CD14-positive monocyte (primary cell): ENCODE results near the gene WHRN. TPM values are rescaled to one million over a fixed set of nuclear protein-coding genes. Genes with fewer than 3 reads are reported as not detected.

Experiments
- DNase-seq, 3 donors: peaks; one replicate each; pipeline ENCODE4 v3.0.0-alpha.2; 2011 to 2022
- H2AFZ ChIP-seq: 2 replicates; pipeline ENCODE4 v1.6.0; 2012; ENCODE audit warnings: mild to moderate bottlenecking, low read depth, low read length, inconsistent platforms; ENCODE audit not compliant: insufficient read depth, poor library complexity, severe bottlenecking
- H3K27ac ChIP-seq, 2 donors: 1 replicate in 1 of 2; 2 replicates in 1 of 2; pipeline ENCODE4 v1.5.1; 2012 to 2013; ENCODE audit warnings: low read length in 2 of 2, control low read depth in 1 of 2, inconsistent platforms in 1 of 2, low read depth in 1 of 2, mild to moderate bottlenecking in 1 of 2
- H3K27me3 ChIP-seq, 2 donors: one replicate each; pipeline versions ENCODE4 v1.6.0 to v1.6.1; 2011 to 2013; ENCODE audit warnings: low read length in 2 of 2; ENCODE audit not compliant: control insufficient read depth in 2 of 2, insufficient read depth in 2 of 2
- H3K36me3 ChIP-seq, 2 donors: replicated peaks in 1 of 2; 1 replicate in 1 of 2; 2 replicates in 1 of 2; pipeline versions ENCODE4 v1.5.1 to v1.6.1; 2012 to 2013; ENCODE audit warnings: low read length in 2 of 2, control low read depth in 1 of 2, inconsistent platforms in 1 of 2, mild to moderate bottlenecking in 1 of 2; ENCODE audit not compliant: insufficient read depth in 2 of 2, control insufficient read depth in 1 of 2
- H3K4me1 ChIP-seq, 2 donors: 1 replicate in 1 of 2; 2 replicates in 1 of 2; pipeline versions ENCODE4 v1.5.1 to v1.6.1; 2012 to 2013; ENCODE audit warnings: low read length in 2 of 2, control low read depth in 1 of 2, inconsistent platforms in 1 of 2, mild to moderate bottlenecking in 1 of 2, moderate library complexity in 1 of 2; ENCODE audit not compliant: insufficient read depth in 2 of 2, control insufficient read depth in 1 of 2
- H3K4me2 ChIP-seq: replicated peaks from 2 replicates; pipeline ENCODE3; 2012; ENCODE audit warnings: low read length, moderate library complexity, mild to moderate bottlenecking; ENCODE audit not compliant: poor library complexity, severe bottlenecking; ENCODE audit errors: extremely low read depth
- H3K4me3 ChIP-seq, 3 experiments: fragments of 200-600 bp in 1 of 3; sonication (generic) in 1 of 3; replicated peaks in 1 of 3; 1 replicate in 2 of 3; 2 replicates in 1 of 3; pipeline ENCODE4 v1.5.1; 2011 to 2013; ENCODE audit warnings: low read length in 3 of 3, mild to moderate bottlenecking in 3 of 3, control low read depth in 2 of 3, low read depth in 2 of 3, inconsistent platforms in 1 of 3, moderate library complexity in 1 of 3
- H3K79me2 ChIP-seq: 2 replicates; pipeline ENCODE4 v1.6.0; 2012; ENCODE audit warnings: mild to moderate bottlenecking, control low read depth, inconsistent platforms, low read length, moderate library complexity; ENCODE audit not compliant: insufficient read depth
- H3K9ac ChIP-seq: 2 replicates; pipeline ENCODE4 v1.6.0; 2017; ENCODE audit warnings: low read length, mild to moderate bottlenecking; ENCODE audit not compliant: insufficient read depth, poor library complexity, severe bottlenecking
- H3K9me3 ChIP-seq, 2 donors: replicated peaks in 1 of 2; 1 replicate in 1 of 2; 2 replicates in 1 of 2; pipeline versions ENCODE4 v1.5.1 to v1.6.1; 2012 to 2013; ENCODE audit warnings: low read length in 2 of 2, control low read depth in 1 of 2; ENCODE audit not compliant: control insufficient read depth in 1 of 2, insufficient read depth in 1 of 2
- H4K20me1 ChIP-seq: 2 replicates; pipeline ENCODE4 v1.6.0; 2012; ENCODE audit warnings: mild to moderate bottlenecking, low read length, control low read depth, moderate library complexity; ENCODE audit not compliant: insufficient read depth
- H3K27ac Mint-ChIP-seq, 7 donors: one replicate each; pipeline ENCODE4 v1.8.0; 2020; ENCODE audit warnings: mild to moderate bottlenecking in 7 of 7, mixed read lengths in 7 of 7, moderate library complexity in 6 of 7, inconsistent platforms in 2 of 7
- H3K27me3 Mint-ChIP-seq, 3 donors: one replicate each; pipeline ENCODE4 v1.8.0; 2021 to 2022; ENCODE audit warnings: low read depth in 3 of 3, mild to moderate bottlenecking in 3 of 3, mixed read lengths in 3 of 3, moderate library complexity in 3 of 3, inconsistent platforms in 1 of 3
- H3K36me3 Mint-ChIP-seq, 2 donors: one replicate each; pipeline ENCODE4 v1.8.0; 2020; ENCODE audit warnings: mixed read lengths in 2 of 2, inconsistent platforms in 1 of 2, mild to moderate bottlenecking in 1 of 2
- H3K4me1 Mint-ChIP-seq: one replicate; pipeline ENCODE4 v1.8.0; 2020; ENCODE audit warnings: mild to moderate bottlenecking, mixed read lengths
- H3K4me3 Mint-ChIP-seq, 2 donors: one replicate each; pipeline ENCODE4 v1.8.0; 2020; ENCODE audit warnings: mild to moderate bottlenecking in 2 of 2, mixed read lengths in 2 of 2, moderate library complexity in 1 of 2
- H3K9me3 Mint-ChIP-seq, 7 donors: one replicate each; pipeline ENCODE4 v1.8.0; 2020 to 2022; ENCODE audit warnings: mixed read lengths in 7 of 7, mild to moderate bottlenecking in 6 of 7, moderate library complexity in 6 of 7, inconsistent platforms in 2 of 7
- WGBS: methylation state at CpG from one replicate; pipeline ENCODE4 v1.1.5; 2013; ENCODE audit warnings: missing lambda C conversion rate; ENCODE audit not compliant: insufficient coverage; 5-methylcytosine and 5-hydroxymethylcytosine counted together
- intact Hi-C, 2 donors: fragments of 100-400 bp; cut with micrococcal nuclease; formaldehyde crosslinking; loops; one replicate each; pipeline versions ENCODE4 v1.15.0 to v1.15.1; 2023
- polyA plus RNA-seq, 3 donors: library from polyadenylated mRNA; depleted of rRNA in 1 of 3; unstranded in 2 of 3; stranded (reverse) in 1 of 3; fragments of 300-500 nt in 2 of 3; fragments of >200 nt in 1 of 3; fragmentation: Illumina TruSeq in 2 of 3; gene quantifications; 1 replicate in 2 of 3; 2 replicates in 1 of 3; pipeline ENCODE4 v1.2.3, GENCODE V29; 2012 to 2021
- TF ChIP-seq, protein P1 (sequence below): fragments of 200-600 bp; IDR thresholded peaks from one replicate; pipeline ENCODE4 v1.8.0; 2022; ENCODE audit warnings: antibody characterized with exemption, mild to moderate bottlenecking

Gene WHRN
- polyA plus RNA-seq, 3 donors, result 0.13 to 0.59 (median 0.30) TPM

DNA sequence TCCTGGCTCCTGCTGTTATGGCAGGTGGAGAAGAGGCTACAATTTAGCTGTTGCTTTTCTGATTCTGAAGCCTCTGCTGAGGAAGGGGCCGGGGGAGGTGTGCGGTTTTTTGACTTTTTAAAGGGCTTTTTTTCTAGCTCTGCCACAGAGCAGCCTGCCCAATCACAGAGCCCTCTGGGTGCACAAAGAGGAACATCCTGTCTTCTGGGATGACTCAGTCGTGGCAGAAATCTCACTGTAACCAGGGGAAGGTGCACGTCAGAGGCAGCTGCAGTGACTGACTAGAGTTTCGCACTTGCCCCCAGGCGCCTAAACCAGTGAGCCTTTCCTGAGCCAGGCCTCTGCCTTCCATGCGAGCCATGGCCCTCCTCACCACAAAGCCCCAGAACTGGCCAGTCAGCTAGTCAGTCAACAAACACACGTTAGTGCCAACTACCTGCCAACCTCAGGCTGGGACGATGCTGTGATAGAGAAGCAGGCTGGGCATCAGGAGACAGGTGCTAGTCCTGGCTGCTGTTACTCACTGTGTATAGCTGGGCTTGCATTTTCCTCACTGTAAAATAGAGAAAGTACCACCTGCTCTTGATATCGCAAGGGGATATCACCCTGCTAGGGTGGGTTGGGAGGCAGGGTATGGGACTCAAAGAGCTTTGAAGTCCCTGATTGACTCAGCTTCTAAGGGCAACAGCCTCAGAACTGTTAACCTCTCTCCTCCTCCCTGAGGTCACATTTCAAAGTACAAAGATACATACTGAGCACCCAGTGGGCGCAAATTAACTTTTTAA lies 119.7 kb downstream of the WHRN start:
- Mint-ChIP-seq H3K4me1 (peaks cover 74% of the 10 kb centered on the region), H3K9me3 (peaks cover 0 to 3% (median 0%) of the 10 kb centered on the region in 7 donors), H3K36me3 (peaks cover 41 to 71% of the 10 kb centered on the region in 2 donors), H3K27me3 (no peaks in the 10 kb centered on the region), H3K4me3 (peak overlapping the region; percentile 97 to 98), H3K27ac (peak overlapping the region; percentile 96 to 100 (median 99))
- Histone ChIP-seq H3K4me2 (peak overlapping the region; percentile 81), H3K36me3 (peaks cover 12 to 22% of the 10 kb centered on the region in 2 donors), H3K27me3 (no peaks in the 10 kb centered on the region), H3K4me3 (peak overlapping the region; percentile 68 to 89 (median 88)), H4K20me1 (peaks cover 50% of the 10 kb centered on the region), H3K9ac (peak overlapping the region; percentile 87), H3K9me3 (no peaks in the 10 kb centered on the region), H3K79me2 (peaks cover 99% of the 10 kb centered on the region), H2AFZ (no peak overlapping the region), H3K27ac (peak overlapping the region; percentile 98 to 100), H3K4me1 (peaks cover 79 to 86% of the 10 kb centered on the region in 2 donors)
- intact Hi-C loops, result loop anchor here (2.0 to 5.0 kb wide), 3 partner anchors 13 to 38 kb away; no protein-coding TSS in a partner anchor
- TF ChIP-seq, protein P1, sequence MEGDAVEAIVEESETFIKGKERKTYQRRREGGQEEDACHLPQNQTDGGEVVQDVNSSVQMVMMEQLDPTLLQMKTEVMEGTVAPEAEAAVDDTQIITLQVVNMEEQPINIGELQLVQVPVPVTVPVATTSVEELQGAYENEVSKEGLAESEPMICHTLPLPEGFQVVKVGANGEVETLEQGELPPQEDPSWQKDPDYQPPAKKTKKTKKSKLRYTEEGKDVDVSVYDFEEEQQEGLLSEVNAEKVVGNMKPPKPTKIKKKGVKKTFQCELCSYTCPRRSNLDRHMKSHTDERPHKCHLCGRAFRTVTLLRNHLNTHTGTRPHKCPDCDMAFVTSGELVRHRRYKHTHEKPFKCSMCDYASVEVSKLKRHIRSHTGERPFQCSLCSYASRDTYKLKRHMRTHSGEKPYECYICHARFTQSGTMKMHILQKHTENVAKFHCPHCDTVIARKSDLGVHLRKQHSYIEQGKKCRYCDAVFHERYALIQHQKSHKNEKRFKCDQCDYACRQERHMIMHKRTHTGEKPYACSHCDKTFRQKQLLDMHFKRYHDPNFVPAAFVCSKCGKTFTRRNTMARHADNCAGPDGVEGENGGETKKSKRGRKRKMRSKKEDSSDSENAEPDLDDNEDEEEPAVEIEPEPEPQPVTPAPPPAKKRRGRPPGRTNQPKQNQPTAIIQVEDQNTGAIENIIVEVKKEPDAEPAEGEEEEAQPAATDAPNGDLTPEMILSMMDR, result no peak
- 2% methylated on average over 7 of the region's 11 CpGs for WGBS
- DNase-seq, result peak; percentile 92 to 98 (median 97)

DNA sequence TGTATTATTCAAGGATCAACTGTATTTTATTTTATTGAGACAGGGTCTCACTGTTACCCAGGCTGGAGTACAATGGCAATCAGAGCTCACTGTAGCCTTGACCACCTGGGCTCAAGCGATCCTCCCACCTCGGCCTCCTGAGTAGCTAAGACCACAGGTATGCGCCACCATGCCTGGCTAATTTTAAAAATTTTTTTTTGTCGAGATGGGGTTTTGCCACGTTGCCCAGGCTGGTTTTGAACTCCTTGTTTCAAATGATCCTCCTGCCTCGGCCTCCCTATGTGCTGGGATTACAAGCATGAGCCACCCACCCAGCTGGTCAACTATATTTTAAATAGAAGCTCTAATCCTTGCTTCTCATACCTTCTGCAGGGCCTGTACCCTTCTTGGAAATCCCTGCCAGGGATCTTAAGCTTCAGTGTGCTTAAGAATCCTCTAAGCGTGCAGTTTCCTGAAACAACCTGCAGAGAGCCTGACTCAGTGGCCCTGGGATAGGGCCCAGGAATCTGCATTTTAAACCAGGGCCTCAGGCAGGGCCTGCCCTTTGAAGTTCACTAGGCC lies 120.4 kb downstream of the WHRN start:
- peaks cover 71% of the 10 kb centered on the region for H3K4me1 Mint-ChIP-seq
- H3K27ac Mint-ChIP-seq, result peak overlapping the region; percentile 96 to 100 (median 99)
- Histone ChIP-seq H3K79me2 (peaks cover 99% of the 10 kb centered on the region), H3K36me3 (peaks cover 19 to 26% of the 10 kb centered on the region in 2 donors), H3K27me3 (no peaks in the 10 kb centered on the region), H2AFZ (no peak overlapping the region), H3K4me1 (peaks cover 72 to 84% of the 10 kb centered on the region in 2 donors), H3K4me3 (peak overlapping the region; percentile 25 to 89 (median 88)), H3K27ac (peak overlapping the region; percentile 98 to 100), H3K4me2 (peak overlapping the region; percentile 81), H3K9ac (peak overlapping the region; percentile 87), H4K20me1 (peaks cover 50% of the 10 kb centered on the region), H3K9me3 (no peaks in the 10 kb centered on the region)
- TF ChIP-seq, protein P1, result no peak
- intact Hi-C loops, result loop anchor here in 1 of 2 donors (5.0 kb wide), 1 partner anchor 38 kb away; no protein-coding TSS in a partner anchor
- WGBS, result 41% methylated on average over 6 of the region's 7 CpGs
- H3K27me3 Mint-ChIP-seq, result no peaks in the 10 kb centered on the region
- H3K4me3 Mint-ChIP-seq, result peak overlapping the region; percentile 97 to 98
- peaks cover 40 to 73% of the 10 kb centered on the region in 2 donors for H3K36me3 Mint-ChIP-seq
- DNase-seq, result no peak
- H3K9me3 Mint-ChIP-seq, result peaks cover 0 to 3% (median 0%) of the 10 kb centered on the region in 7 donors
